ENCODE data around the gene AGBL1. TPM values are rescaled to one million over a fixed set of nuclear protein-coding genes. Genes with fewer than 3 reads are reported as not detected.

The AGBL1 gene
- total RNA-seq, 6 experiments from 2014 or later: not detected

DNA sequence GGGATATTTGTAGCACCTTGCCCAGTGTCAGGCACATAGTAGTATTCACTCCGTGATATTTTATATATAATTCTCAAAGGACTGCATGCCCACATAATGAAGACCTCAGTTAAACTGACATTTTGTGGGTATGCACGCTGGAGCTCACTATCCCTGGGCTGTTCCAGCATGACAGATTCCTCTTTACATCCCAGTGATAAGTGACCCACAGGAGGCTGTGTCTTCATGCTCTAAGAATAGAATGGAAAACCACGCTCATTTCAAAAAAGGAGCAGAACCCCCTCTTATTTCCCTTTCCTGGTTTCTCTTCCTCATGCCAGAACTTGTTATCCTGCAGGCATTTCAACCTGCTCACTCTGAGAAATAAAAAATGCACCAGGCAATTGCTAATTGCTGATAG is 717.5 kb downstream of the AGBL1 start:
- peaks cover 48% of the 10 kb centered on the region for H3K9me3 Mint-ChIP-seq
- no peaks in the 10 kb centered on the region for H3K36me3 Mint-ChIP-seq (ENCODE audit: low read depth)
- no peaks in the 10 kb centered on the region for H3K27me3 Mint-ChIP-seq (ENCODE audit: insufficient read depth)
- no peak overlapping the region for H3K27ac Mint-ChIP-seq
- TF ChIP-seq, protein P1, sequence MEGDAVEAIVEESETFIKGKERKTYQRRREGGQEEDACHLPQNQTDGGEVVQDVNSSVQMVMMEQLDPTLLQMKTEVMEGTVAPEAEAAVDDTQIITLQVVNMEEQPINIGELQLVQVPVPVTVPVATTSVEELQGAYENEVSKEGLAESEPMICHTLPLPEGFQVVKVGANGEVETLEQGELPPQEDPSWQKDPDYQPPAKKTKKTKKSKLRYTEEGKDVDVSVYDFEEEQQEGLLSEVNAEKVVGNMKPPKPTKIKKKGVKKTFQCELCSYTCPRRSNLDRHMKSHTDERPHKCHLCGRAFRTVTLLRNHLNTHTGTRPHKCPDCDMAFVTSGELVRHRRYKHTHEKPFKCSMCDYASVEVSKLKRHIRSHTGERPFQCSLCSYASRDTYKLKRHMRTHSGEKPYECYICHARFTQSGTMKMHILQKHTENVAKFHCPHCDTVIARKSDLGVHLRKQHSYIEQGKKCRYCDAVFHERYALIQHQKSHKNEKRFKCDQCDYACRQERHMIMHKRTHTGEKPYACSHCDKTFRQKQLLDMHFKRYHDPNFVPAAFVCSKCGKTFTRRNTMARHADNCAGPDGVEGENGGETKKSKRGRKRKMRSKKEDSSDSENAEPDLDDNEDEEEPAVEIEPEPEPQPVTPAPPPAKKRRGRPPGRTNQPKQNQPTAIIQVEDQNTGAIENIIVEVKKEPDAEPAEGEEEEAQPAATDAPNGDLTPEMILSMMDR (IDR thresholded peaks at IDR 0.05): no peak
- DNase-seq: no peak
- H3K4me3 Mint-ChIP-seq: no peak overlapping the region
- H3K4me1 Mint-ChIP-seq (ENCODE audit: low read depth): no peaks in the 10 kb centered on the region

DNA sequence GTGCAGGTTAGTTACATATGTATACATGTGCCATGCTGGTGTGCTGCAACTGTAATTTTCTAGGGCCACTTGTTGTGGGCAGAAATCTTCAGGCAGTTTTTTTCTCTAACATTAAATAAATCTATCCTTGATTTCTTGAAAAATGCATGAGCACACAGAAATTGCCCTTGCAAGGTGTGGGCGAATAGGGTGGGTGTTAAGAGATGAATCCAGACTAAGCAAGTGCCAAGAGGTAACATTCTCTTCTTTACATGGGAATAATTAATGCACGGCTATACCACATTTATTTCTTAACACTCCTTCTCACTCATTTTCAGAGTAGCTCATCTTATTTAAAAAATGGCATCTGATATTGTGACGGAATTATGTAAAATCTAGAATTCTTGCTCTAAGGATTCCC is 719.6 kb downstream of the AGBL1 start:
- Mint-ChIP-seq H3K4me3 (no peak overlapping the region), H3K4me1 (ENCODE audit: low read depth) (no peaks in the 10 kb centered on the region), H3K36me3 (ENCODE audit: low read depth) (no peaks in the 10 kb centered on the region), H3K27ac (no peak overlapping the region), H3K27me3 (ENCODE audit: insufficient read depth) (no peaks in the 10 kb centered on the region), H3K9me3 (peaks cover 43% of the 10 kb centered on the region)
- TF ChIP-seq, protein P1 (IDR thresholded peaks at IDR 0.05): no peak
- DNase-seq: no peak

- no peak for DNase-seq
- no peak overlapping the region for H3K27ac Mint-ChIP-seq
- H3K4me3 Mint-ChIP-seq: no peak overlapping the region
- H3K36me3 Mint-ChIP-seq (ENCODE audit: low read depth): no peaks in the 10 kb centered on the region
- TF ChIP-seq, protein P1 (IDR thresholded peaks at IDR 0.05): no peak
- H3K27me3 Mint-ChIP-seq (ENCODE audit: insufficient read depth): no peaks in the 10 kb centered on the region
- no peaks in the 10 kb centered on the region for H3K4me1 Mint-ChIP-seq (ENCODE audit: low read depth)
- H3K9me3 Mint-ChIP-seq: peaks cover 34% of the 10 kb centered on the region
These were observed 722.6 kb downstream of the AGBL1 start for GRCh38 chr15:86802244-86802643.

DNA sequence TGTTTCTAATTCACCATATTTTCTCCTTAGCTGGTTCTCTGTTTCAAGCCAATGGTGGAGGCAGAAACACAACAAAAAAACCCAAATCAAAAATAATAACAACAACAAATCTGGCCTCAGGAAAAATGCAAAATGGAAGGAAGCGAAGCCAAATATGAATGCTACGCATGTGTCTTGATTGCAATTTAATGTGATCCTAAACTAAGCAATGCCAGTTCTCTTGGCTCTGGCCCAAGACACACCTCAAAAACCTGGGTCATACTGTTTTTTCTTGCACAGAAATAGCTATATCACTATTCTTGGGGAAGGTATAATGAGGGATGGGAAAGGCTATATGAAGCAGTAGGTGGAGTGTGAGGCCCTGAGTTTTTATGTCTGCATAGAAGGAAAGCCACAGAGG is 724.7 kb downstream of the AGBL1 start:
- H3K27me3 Mint-ChIP-seq (ENCODE audit: insufficient read depth): no peaks in the 10 kb centered on the region
- TF ChIP-seq, protein P1 (IDR thresholded peaks at IDR 0.05): no peak
- no peaks in the 10 kb centered on the region for H3K36me3 Mint-ChIP-seq (ENCODE audit: low read depth)
- H3K4me1 Mint-ChIP-seq (ENCODE audit: low read depth): no peaks in the 10 kb centered on the region
- peaks cover 38% of the 10 kb centered on the region for H3K9me3 Mint-ChIP-seq
- H3K4me3 Mint-ChIP-seq: no peak overlapping the region
- no peak overlapping the region for H3K27ac Mint-ChIP-seq
- no peak for DNase-seq

GRCh38 chr15:86810329-86810728 is 730.7 kb downstream of the AGBL1 start:
- Mint-ChIP-seq H3K27ac (no peak overlapping the region), H3K36me3 (ENCODE audit: low read depth) (no peaks in the 10 kb centered on the region; the same call in 1 of the 2 replicates), H3K9me3 (peaks cover 55% of the 10 kb centered on the region), H3K4me1 (ENCODE audit: low read depth) (no peaks in the 10 kb centered on the region), H3K4me3 (no peak overlapping the region), H3K27me3 (ENCODE audit: insufficient read depth) (no peaks in the 10 kb centered on the region; the same call in 1 of the 2 replicates)
- TF ChIP-seq, protein P1 (IDR thresholded peaks at IDR 0.05): no peak
- DNase-seq: no peak

GRCh38 chr15:86813892-86814291 is 734.2 kb downstream of the AGBL1 start:
- Mint-ChIP-seq H3K27me3 (ENCODE audit: insufficient read depth) (no peaks in the 10 kb centered on the region; the same call in 1 of the 2 replicates), H3K36me3 (ENCODE audit: low read depth) (no peaks in the 10 kb centered on the region; the same call in 1 of the 2 replicates), H3K9me3 (peaks cover 71% of the 10 kb centered on the region), H3K27ac (no peak overlapping the region), H3K4me1 (ENCODE audit: low read depth) (no peaks in the 10 kb centered on the region), H3K4me3 (no peak overlapping the region)
- TF ChIP-seq, protein P1 (IDR thresholded peaks at IDR 0.05): no peak
- no peak for DNase-seq

Measured in HFFc6 (cell line).